SK-N-SH (cell line): ENCODE data around the gene AHRR. TPM values are rescaled to one million over a fixed set of nuclear protein-coding genes. Genes with fewer than 3 reads are reported as not detected.

ENCODE experiments used
- CTCF ChIA-PET: fragments of 300-600, 350-600 bp; formaldehyde crosslinking; extraction: SDS; loops from one replicate; lab custom pipeline; 2021; lab: Yijun Ruan, JAX
- POLR2A ChIA-PET: fragments of 350-600 bp; sonication (Branson Sonifier 250); formaldehyde crosslinking; extraction: SDS; loops from one replicate; lab custom pipeline; 2020; ENCODE audit warnings: antibody characterized with exemption, inconsistent platforms; lab: Yijun Ruan, JAX
- DNase-seq: peaks from one replicate; pipeline ENCODE4 v3.0.0; 2012
- H2AFZ ChIP-seq: fragments of 200-600 bp; sonication (generic); 2 replicates; pipeline ENCODE4 v1.8.1; 2016; ENCODE audit warnings: antibody characterized with exemption, mild to moderate bottlenecking, low read depth
- H3F3A ChIP-seq: fragments of 200-600 bp; sonication (generic); replicated peaks from 2 replicates; pipeline ENCODE3; 2016; ENCODE audit warnings: antibody characterized with exemption, mild to moderate bottlenecking; ENCODE audit not compliant: insufficient read depth
- H3K27ac ChIP-seq, 2 experiments: fragments of 200-500 bp in 1 of 2; fragments of 200-600 bp in 1 of 2; sonication (Bioruptor generic) in 1 of 2; sonication (generic), shearing (Covaris generic) in 1 of 2; 2 replicates each; pipeline versions ENCODE4 v1.5.1 to v1.6.1; 2014 to 2016; ENCODE audit warnings: low read depth in 2 of 2, inconsistent platforms in 1 of 2, low read length in 1 of 2, mild to moderate bottlenecking in 1 of 2, mixed read lengths in 1 of 2
- H3K27me3 ChIP-seq: fragments of 200-600 bp; sonication (generic), shearing (Covaris generic); 2 replicates; pipeline ENCODE4 v1.6.1; 2016; ENCODE audit warnings: mixed run types; ENCODE audit not compliant: insufficient read depth
- H3K36me3 ChIP-seq, 2 experiments: fragments of 200-500 bp in 1 of 2; fragments of 200-600 bp in 1 of 2; sonication (Bioruptor generic) in 1 of 2; sonication (generic) in 1 of 2; replicated peaks in 1 of 2; 2 replicates each; pipeline versions ENCODE3 to v1.5.1; 2014 to 2016; ENCODE audit warnings: low read length in 1 of 2, mild to moderate bottlenecking in 1 of 2; ENCODE audit not compliant: insufficient read depth in 2 of 2, control insufficient read depth in 1 of 2
- H3K4me1 ChIP-seq, 2 experiments: fragments of 200-500 bp in 1 of 2; fragments of 200-600 bp in 1 of 2; sonication (Bioruptor generic) in 1 of 2; sonication (generic), shearing (Covaris generic) in 1 of 2; 2 replicates each; pipeline versions ENCODE4 v1.5.1 to v1.6.1; 2014 to 2016; ENCODE audit warnings: low read depth in 1 of 2, low read length in 1 of 2, mixed run types in 1 of 2; ENCODE audit not compliant: insufficient read depth in 2 of 2, control insufficient read depth in 1 of 2
- H3K4me2 ChIP-seq: fragments of 200-600 bp; sonication (generic), shearing (Covaris generic); 2 replicates; pipeline ENCODE4 v1.6.1; 2017; ENCODE audit warnings: mixed run types
- H3K4me3 ChIP-seq, 2 experiments: fragments of 200-500 bp in 1 of 2; fragments of 200-600 bp in 1 of 2; sonication (Bioruptor generic) in 1 of 2; sonication (generic), shearing (Covaris generic) in 1 of 2; 2 replicates each; pipeline versions ENCODE4 v1.5.1 to v1.8.1; 2014 to 2016; ENCODE audit warnings: low read depth in 2 of 2, inconsistent platforms in 1 of 2, low read length in 1 of 2, mild to moderate bottlenecking in 1 of 2, mixed read lengths in 1 of 2, moderate library complexity in 1 of 2
- H3K79me2 ChIP-seq: fragments of 200-600 bp; sonication (generic); 2 replicates; pipeline ENCODE4 v1.8.1; 2017; ENCODE audit warnings: mild to moderate bottlenecking; ENCODE audit not compliant: insufficient read depth
- H3K9ac ChIP-seq: fragments of 200-600 bp; sonication (generic); 2 replicates; pipeline ENCODE4 v1.6.1; 2017; ENCODE audit warnings: mixed run types
- H3K9me2 ChIP-seq: fragments of 200-600 bp; sonication (generic); 2 replicates; pipeline ENCODE4 v1.6.1; 2017; ENCODE audit warnings: mixed run types
- H3K9me3 ChIP-seq: fragments of 200-600 bp; sonication (generic); 2 replicates; pipeline ENCODE4 v1.6.1; 2017; ENCODE audit warnings: mixed run types, mild to moderate bottlenecking, moderate library complexity
- H4K20me1 ChIP-seq: fragments of 200-600 bp; sonication (generic); 2 replicates; pipeline ENCODE4 v1.6.1; 2017; ENCODE audit warnings: mild to moderate bottlenecking, mixed run types; ENCODE audit not compliant: insufficient read depth
- CTCF ChIP-seq: fragments of 200-600 bp; sonication (generic); IDR thresholded peaks from 2 replicates; pipeline ENCODE4 v1.6.1; 2017; ENCODE audit warnings: antibody characterized with exemption, mild to moderate bottlenecking, moderate library complexity
- FOXJ3 ChIP-seq: sonication (generic); formaldehyde crosslinking; IDR thresholded peaks from 2 replicates; pipeline ENCODE4 v1.5.1; 2020; ENCODE audit warnings: mild to moderate bottlenecking, missing genetic modification reagents
- FOXM1 ChIP-seq: IDR thresholded peaks from 2 replicates; pipeline ENCODE4 v1.4.0; 2012; ENCODE audit warnings: low read depth, mild to moderate bottlenecking
- GABPA ChIP-seq: IDR thresholded peaks from 2 replicates; pipeline ENCODE4 v1.4.0; 2012; ENCODE audit warnings: low read depth, mild to moderate bottlenecking
- MXI1 ChIP-seq: IDR thresholded peaks from 2 replicates; pipeline ENCODE4 v1.6.1; 2012; ENCODE audit warnings: mild to moderate bottlenecking, low read depth, low read length, improper control_type of control experiment
- NFIC ChIP-seq: IDR thresholded peaks from 2 replicates; pipeline ENCODE4 v1.4.0; 2012; ENCODE audit warnings: borderline replicate concordance
- NRF1 ChIP-seq: IDR thresholded peaks from 2 replicates; pipeline ENCODE4 v1.6.1; 2012; ENCODE audit warnings: low read depth, mild to moderate bottlenecking, low read length
- RCOR1 ChIP-seq: fragments of 150-350 bp; IDR thresholded peaks from 2 replicates; pipeline ENCODE4 v1.6.1; 2017; ENCODE audit warnings: antibody characterized with exemption, low read length
- RFX5 ChIP-seq: IDR thresholded peaks from 2 replicates; pipeline ENCODE4 v1.6.1; 2012; ENCODE audit warnings: mild to moderate bottlenecking, improper control_type of control experiment, low read length
- RXRA ChIP-seq: IDR thresholded peaks from 2 replicates; pipeline ENCODE4 v1.4.0; 2012; ENCODE audit warnings: low read depth, mild to moderate bottlenecking, borderline replicate concordance
- SMC3 ChIP-seq: IDR thresholded peaks from 2 replicates; pipeline ENCODE4 v1.6.1; 2012; ENCODE audit warnings: low read depth, low read length, improper control_type of control experiment
- TCF12 ChIP-seq: IDR thresholded peaks from 2 replicates; pipeline ENCODE4 v1.4.0; 2012
- TEAD4 ChIP-seq: IDR thresholded peaks from 2 replicates; pipeline ENCODE4 v1.4.0; 2012; ENCODE audit warnings: mild to moderate bottlenecking, borderline replicate concordance; ENCODE audit not compliant: insufficient read depth
- USF2 ChIP-seq: fragments of 150-350 bp; IDR thresholded peaks from 2 replicates; pipeline ENCODE4 v1.6.1; 2017; ENCODE audit warnings: antibody characterized with exemption, low read length, low read depth, borderline replicate concordance
- YY1 ChIP-seq: IDR thresholded peaks from 2 replicates; pipeline ENCODE4 v1.4.0; 2012; ENCODE audit warnings: low read depth, mild to moderate bottlenecking
- WGBS: methylation state at CpG from one replicate; pipeline ENCODE4 v1.1.6; 2017; ENCODE audit warnings: low lambda C conversion rate; 5-methylcytosine and 5-hydroxymethylcytosine counted together
- polyA plus RNA-seq, 3 experiments: library from polyadenylated mRNA; depleted of rRNA; stranded (reverse); fragments of >200 nt; gene quantifications; 2 replicates each; pipeline ENCODE4 v1.2.3, GENCODE V29; 2012
- TF ChIP-seq, protein P1 (sequence below): IDR thresholded peaks from 2 replicates; pipeline ENCODE4 v1.6.1; 2012; ENCODE audit warnings: mild to moderate bottlenecking, low read depth, low read length, moderate library complexity
- TF ChIP-seq, protein P2 (sequence below): IDR thresholded peaks from 2 replicates; pipeline ENCODE4; 2012

The AHRR gene
- polyA plus RNA-seq, 1 of the 3 experiments (the other 2 are of a cell fraction): 0.71 TPM

- H3K4me2 ChIP-seq: no peak overlapping the region
- TF ChIP-seq TCF12 (no peak), RXRA (no peak), USF2 (no peak), CTCF (no peak), YY1 (no peak), TEAD4 (no peak)
- no peak overlapping the region for H2AFZ ChIP-seq
- H3K36me3 ChIP-seq: no peaks in the 10 kb centered on the region
- no peaks in the 10 kb centered on the region for H3K9me3 ChIP-seq
- 81% methylated on average over 1 of the region's 1 CpG for WGBS
- H3K27me3 ChIP-seq: no peaks in the 10 kb centered on the region
- CTCF ChIA-PET: no interaction called here
- H3K4me1 ChIP-seq: no peaks in the 10 kb centered on the region
- no peaks in the 10 kb centered on the region for H3K79me2 ChIP-seq
- H3K4me3 ChIP-seq: no peak overlapping the region
- no peaks in the 10 kb centered on the region for H3K9me2 ChIP-seq
- POLR2A ChIA-PET: no interaction called here
- DNase-seq: no peak
- H3K27ac ChIP-seq: no peak overlapping the region
- no peaks in the 10 kb centered on the region for H3F3A ChIP-seq
- H3K9ac ChIP-seq: no peak overlapping the region
- H4K20me1 ChIP-seq: no peaks in the 10 kb centered on the region
Observed at GRCh38 chr5:329768-330167, 8.3 kb downstream of the AHRR start.

DNA sequence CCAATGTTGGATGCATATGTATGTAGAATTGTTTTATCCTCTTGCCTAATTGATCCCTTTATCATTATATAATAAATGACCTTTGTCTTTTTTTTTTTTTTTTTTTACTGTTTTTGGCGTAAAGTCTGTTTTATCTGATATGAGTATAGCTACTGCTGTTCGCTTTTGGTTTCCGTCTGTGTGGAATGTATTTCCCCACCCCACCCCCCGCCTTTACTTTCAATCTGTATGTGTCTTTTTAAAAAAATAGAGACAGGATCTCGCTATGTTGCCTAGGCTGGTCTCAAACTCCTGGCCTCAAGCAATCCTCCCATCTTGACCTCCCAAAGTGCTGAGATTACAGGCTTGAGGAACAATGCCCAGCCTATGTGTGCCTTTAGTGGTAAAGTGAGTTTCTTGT lies 11.3 kb downstream of the AHRR start:
- Histone ChIP-seq H3K27ac (no peak overlapping the region), H3K4me3 (no peak overlapping the region), H2AFZ (no peak overlapping the region), H3K9ac (no peak overlapping the region), H3K36me3 (no peaks in the 10 kb centered on the region), H3K4me1 (no peaks in the 10 kb centered on the region), H3F3A (no peaks in the 10 kb centered on the region), H3K27me3 (no peaks in the 10 kb centered on the region), H4K20me1 (no peaks in the 10 kb centered on the region), H3K4me2 (no peak overlapping the region), H3K79me2 (no peaks in the 10 kb centered on the region), H3K9me2 (no peaks in the 10 kb centered on the region), H3K9me3 (no peaks in the 10 kb centered on the region)
- no peak for DNase-seq
- TF ChIP-seq GABPA (no peak), NFIC (no peak), RFX5 (no peak), FOXJ3 (CRISPR knock-in tag) (no peak), FOXM1 (no peak), CTCF (no peak), NRF1 (no peak), MXI1 (no peak), RCOR1 (no peak), USF2 (no peak), SMC3 (no peak)
- TF ChIP-seq, protein P1, sequence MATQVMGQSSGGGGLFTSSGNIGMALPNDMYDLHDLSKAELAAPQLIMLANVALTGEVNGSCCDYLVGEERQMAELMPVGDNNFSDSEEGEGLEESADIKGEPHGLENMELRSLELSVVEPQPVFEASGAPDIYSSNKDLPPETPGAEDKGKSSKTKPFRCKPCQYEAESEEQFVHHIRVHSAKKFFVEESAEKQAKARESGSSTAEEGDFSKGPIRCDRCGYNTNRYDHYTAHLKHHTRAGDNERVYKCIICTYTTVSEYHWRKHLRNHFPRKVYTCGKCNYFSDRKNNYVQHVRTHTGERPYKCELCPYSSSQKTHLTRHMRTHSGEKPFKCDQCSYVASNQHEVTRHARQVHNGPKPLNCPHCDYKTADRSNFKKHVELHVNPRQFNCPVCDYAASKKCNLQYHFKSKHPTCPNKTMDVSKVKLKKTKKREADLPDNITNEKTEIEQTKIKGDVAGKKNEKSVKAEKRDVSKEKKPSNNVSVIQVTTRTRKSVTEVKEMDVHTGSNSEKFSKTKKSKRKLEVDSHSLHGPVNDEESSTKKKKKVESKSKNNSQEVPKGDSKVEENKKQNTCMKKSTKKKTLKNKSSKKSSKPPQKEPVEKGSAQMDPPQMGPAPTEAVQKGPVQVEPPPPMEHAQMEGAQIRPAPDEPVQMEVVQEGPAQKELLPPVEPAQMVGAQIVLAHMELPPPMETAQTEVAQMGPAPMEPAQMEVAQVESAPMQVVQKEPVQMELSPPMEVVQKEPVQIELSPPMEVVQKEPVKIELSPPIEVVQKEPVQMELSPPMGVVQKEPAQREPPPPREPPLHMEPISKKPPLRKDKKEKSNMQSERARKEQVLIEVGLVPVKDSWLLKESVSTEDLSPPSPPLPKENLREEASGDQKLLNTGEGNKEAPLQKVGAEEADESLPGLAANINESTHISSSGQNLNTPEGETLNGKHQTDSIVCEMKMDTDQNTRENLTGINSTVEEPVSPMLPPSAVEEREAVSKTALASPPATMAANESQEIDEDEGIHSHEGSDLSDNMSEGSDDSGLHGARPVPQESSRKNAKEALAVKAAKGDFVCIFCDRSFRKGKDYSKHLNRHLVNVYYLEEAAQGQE: no peak
- TF ChIP-seq, protein P2, sequence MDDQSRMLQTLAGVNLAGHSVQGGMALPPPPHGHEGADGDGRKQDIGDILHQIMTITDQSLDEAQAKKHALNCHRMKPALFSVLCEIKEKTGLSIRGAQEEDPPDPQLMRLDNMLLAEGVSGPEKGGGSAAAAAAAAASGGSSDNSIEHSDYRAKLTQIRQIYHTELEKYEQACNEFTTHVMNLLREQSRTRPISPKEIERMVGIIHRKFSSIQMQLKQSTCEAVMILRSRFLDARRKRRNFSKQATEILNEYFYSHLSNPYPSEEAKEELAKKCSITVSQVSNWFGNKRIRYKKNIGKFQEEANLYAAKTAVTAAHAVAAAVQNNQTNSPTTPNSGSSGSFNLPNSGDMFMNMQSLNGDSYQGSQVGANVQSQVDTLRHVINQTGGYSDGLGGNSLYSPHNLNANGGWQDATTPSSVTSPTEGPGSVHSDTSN: no peak
- WGBS: 77% methylated on average over 5 of the region's 5 CpGs
- ChIA-PET POLR2A (no interaction called here), CTCF (interaction anchor here (1.3 kb wide), 1 partner anchor 11 kb away, joined by 5 read pairs; the partner anchor contains the start of gene AHRR)
